NCI-H2107 (cell line): ENCODE measurements around the gene GCNT1.
"Not testable (repeated sequence)": the region's sequence is repeated elsewhere in the genome, so short reads cannot be mapped to it uniquely, and the experiment has no call there.

Experiments used
- DNase-seq: peaks from one replicate; lab custom pipeline; 2025; lab: John Stamatoyannopoulos, UW

The GCNT1 gene

DNA sequence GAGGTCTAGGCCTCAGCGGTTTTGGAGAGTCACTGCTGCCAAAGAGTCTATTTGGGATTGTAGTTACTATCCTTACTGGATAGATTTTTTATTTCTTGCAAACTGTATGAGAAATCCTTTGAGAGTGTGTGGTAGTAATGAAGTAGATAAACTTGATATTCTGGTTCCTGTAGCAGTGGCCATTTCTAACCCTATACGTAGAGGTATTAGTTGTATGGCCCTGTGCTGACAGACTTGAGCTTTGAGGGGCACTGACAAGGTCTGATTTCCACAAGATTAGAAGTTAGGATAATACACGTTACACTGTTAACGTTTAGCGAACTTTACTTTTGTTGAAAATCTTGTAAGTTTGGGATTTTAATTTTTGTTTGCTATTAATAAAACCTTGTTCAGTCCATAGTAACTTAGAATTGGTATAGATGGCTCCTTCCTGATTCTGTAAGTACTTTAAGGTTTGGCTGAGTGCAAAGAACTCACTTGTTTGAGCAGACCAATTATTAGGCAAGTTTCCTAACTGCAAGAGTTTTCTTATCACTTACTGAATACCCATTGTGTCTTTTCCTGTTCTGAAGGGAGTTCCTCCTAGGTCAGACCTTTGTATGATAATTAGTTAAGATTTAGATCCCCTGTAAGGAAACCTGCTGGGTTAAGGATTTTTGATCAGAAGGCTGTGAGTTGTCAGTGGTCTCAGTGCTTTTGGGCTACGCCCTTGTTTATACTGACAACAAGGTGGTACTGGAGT, 31.4 kb downstream of the GCNT1 start:
- no peak for DNase-seq

DNA sequence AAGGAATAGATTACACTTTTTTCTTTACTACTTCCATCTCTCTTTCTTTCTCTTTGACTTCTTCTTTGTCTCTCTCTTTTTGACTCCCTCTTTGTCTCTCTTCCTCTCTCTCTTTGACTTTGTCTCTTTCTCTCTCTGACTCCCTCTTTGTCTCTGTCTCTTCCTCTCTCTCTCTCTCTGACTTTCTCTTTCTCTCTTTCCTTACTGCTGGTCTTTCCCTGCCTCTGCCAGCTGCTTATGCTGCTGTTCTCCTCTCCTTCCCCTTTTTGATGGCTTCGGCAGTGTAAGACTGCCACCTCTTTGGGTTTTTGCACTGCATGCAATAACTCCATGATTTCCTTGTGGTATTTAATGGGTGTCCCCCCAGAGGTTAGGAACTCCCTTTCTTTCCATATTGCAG, 32.1 kb downstream of the GCNT1 start:
- DNase-seq = not testable (repeated sequence)

DNA sequence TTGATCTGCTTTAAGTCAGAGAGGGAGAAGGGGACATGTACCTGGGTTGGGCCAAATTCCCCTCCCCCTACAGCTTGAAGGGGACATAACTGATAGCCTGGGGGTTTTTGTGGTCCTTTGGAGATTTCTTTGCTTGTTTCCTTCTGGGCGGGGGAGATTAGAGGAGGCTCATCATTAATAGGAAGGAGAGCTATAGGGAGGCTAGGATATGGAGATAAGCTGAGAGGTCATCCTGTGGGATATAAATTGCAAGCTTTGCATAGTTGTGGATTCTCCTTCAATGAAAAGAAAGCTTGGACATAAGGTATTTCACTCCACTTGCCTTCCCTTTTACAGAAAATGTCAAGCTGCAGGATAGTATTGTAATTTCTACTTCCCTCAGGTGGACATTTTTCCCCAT, 34.5 kb downstream of the GCNT1 start:
- not testable (repeated sequence) for DNase-seq

DNA sequence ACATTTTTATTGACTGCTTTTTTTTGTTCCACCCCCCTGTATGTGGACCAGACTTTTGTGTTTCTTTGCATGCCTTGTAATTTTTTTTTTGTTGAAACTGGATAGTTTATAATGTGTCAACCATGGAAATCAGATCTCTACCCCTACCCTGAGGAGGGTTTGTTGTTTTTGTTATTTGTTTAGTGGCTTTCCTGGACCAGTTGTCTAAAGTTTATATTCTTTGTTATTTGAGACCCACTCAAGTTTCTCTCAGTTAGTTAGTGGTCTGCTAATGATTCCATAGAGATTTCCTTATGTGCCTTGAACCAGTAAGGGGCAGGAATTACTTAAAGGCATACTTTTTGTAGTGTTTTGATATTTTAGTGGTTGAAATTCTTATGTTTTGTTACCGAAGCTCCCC, 41.1 kb downstream of the GCNT1 start:
- DNase-seq = no peak

DNA sequence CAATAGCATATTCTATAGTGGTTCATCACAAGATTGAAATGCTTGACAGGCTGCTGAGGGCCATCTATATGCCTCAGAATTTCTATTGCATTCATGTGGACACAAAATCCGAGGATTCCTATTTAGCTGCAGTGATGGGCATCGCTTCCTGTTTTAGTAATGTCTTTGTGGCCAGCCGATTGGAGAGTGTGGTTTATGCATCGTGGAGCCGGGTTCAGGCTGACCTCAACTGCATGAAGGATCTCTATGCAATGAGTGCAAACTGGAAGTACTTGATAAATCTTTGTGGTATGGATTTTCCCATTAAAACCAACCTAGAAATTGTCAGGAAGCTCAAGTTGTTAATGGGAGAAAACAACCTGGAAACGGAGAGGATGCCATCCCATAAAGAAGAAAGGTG, 43.8 kb downstream of the GCNT1 start:
- no peak for DNase-seq

DNA sequence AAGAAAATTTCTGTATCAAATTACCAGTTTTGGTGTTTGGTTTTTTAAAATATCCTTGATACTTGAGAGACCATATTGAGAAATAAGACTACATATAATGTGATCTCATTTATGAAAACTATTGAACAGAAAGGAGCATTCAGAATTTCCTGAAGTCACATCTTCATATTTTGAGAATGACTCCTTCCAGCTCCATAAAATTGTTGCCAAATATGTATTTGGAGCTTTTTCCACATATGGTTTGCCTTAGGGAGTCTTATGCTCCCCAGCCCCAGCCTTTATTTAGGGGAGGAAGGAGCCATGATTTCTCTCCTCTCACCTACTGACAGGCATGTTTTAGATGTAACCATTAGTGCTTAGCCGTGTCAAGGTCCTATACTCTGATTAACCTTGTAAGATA, 51.1 kb downstream of the GCNT1 start:
- DNase-seq = no peak

DNA sequence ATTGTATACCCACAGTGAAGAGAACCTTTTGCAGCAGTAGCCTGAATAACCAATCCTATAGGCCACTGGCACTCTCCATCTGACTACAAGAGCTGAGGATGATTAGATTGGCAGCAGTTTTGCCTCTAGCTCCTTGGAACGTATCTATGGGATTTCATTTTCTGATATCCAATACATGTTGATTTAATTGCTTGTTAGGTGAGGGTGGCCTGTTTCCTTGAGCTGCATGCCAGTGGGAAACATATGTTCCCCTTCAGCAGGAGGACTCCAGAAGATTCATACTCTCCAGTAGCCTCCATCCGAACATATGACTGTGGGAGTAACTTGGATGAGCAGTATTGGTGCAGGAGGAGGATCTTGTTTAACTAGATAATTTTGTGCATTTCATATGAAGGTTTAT, 51.5 kb downstream of the GCNT1 start:
- DNase-seq = no peak

DNA sequence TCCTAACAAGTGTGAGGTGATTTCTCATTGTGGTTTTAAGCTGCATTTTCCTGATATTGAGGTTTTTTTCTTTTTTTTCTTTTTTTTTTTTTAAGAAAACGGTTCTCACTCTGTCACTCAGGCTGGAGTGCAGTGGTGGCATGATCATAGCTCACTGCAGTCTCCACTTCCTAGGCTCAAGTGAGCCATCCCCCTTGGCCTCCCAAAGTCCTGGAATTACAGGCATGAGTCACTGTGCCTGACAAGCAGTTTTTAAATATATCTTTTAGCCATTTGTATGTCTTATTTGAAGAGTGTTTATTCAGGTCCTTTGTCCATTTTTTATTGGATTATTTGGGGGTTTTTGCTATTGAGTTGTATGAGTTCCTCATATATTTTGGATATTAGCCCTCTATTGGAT, 53.8 kb downstream of the GCNT1 start:
- DNase-seq = no peak

DNA sequence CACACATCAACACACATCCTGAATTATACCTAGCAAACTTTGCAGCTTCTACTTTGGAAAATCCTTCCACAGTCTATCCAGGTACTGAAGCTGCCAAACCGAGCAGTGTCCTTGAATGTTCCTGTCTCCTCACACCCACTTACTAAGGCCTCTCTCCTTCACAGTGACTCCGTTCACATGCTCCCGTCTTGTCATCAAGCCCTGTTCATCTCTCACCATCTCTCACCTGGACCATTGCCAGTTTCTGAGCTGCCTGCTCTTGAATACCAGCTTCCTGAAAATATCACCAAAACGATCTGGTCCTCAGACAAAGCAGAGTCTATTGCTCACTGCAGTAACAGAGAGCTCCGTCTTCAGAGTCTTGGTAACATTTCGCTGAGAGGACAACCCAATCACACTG, 57.4 kb downstream of the GCNT1 start:
- DNase-seq = no peak

DNA sequence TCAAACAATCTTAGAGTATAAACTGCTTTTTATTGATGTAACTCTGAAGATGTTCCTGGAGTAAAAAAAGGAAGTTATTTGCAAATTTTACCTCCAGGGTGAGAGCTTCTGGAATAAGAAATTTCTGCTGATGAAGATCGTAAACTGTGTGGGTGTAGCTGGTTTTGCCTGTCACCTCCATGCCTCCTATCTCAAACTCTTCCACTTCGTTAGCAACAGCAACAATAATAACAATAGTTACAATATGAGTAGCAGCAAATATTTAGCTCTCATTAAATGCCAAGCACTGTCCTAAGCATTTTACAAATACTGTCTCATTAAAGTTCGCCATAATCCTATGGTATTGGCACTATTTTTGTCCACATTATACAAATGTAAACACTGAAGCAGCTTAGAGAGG, 57.9 kb downstream of the GCNT1 start:
- DNase-seq = no peak

DNA sequence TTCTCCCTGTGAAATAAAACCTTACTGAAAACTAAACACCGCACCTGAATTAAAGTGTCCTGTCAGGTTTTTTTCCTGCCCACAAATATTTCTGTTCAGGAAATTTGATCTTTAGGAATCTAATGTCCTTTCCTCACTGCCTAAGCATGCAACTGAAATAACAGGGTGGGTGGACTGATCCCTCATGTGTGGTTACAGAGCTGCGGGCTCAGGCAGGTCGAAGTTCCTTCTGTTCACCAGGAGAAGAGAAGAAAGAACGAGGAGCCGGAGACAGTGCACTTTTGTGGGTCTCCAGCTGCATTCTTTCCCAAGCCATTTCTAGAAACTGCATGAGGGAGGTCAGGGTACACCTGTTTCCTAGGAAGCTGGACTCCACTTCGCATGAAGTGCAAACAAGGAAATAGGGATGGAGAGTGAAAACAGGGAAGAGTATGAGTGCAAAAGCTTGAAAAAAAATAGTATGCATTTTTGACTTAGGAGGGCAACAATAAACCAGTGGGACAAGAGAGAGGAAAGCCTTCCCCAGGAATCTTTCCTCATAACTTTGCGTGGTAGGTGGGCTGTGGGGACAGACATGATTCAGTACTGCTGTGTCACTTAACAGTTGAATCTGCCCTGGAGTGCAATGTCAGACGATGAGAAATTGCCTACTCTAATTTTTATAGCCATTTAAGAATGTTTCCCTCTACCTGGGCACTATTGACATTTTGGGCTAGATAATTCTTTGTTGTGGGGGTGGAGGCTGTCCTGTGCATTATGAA, 60.3 kb downstream of the GCNT1 start:
- no peak for DNase-seq

DNA sequence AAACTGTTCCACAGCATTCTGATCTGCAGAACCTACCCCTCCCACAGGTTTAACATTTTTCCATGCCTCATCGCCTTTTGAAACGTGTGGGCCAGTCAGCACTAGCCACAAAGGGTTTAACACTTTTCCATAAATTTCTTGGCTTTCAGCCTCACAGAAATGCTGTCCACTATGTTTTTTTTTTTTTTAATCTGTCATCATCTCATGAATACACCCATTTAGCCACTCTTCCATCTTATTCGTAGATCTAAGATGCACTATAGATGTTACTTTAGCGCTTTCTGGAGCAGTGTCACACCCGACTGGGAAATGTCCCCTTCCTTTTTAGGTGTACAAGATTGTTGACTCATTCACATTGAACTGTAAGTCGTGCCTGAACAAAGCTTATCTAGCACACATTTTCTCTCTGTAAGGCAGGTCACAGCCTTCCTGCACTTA, 62.3 kb downstream of the GCNT1 start:
- no peak for DNase-seq

DNA sequence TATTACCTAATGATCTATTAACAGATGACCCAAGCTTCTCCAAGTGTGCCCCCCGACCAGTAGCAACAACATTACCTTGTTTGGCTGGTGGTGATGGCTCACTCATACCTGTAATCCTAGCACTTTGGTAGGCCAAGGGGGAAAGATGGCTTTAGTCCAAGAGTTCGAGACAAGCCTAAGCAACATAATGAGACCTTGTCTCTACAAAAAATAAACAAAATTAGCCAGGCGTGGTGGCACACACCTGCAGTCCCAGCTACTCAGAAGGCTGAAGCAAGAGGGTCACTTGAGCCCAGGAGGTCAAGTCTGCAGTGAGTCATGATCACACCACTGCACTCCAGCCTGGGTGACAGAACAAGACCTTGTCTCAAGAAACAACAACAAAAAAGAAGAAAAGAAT, 62.9 kb downstream of the GCNT1 start:
- no peak for DNase-seq

DNA sequence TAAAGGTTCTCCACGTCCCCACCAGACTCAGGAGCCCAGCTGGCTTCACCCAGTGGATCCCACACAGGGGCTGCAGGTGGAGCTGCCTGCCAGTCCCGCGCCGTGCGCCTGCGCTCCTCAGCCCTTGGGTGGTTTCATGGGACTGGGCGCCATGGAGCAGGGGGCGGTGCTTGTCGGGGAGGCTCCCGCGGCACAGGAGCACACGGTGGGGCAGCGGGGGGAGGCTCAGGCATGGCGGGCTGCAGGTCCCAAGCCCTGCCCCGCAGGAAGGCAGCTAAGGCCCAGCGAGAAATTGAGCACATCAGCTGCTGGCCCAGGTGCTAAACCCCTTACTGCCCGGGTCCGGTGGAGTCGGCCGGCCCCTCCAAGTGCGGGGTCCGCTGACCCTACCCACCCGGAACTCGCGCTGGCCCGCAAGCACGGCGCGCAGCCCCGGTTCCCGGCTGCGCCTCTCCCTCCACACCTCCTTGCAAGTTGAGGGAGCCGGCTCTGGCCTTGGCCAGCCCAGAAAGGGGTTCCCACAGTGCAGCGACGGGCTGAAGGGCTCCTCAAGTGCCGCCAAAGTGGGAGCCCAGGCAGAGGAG, 64.7 kb downstream of the GCNT1 start:
- DNase-seq = not testable (repeated sequence)

DNA sequence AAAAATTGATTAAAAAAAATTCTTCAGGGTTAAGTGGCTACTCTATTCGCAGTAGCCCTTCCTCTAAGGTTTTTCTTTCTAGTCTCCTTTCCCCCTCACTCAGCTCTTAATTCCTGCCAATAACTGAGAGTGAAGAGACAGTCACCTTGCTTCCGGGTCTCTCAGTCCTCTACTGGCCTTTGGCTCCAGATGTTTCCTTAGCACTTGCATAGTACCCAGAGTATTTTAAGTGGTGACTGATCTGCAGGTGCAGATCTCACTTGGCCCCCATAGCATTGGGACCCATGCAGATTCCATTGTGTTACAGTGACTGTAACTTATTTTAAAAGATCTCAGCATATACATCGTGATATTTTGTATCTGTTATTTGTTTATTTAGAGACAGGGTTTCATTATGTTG, 66.2 kb downstream of the GCNT1 start:
- no peak for DNase-seq

DNA sequence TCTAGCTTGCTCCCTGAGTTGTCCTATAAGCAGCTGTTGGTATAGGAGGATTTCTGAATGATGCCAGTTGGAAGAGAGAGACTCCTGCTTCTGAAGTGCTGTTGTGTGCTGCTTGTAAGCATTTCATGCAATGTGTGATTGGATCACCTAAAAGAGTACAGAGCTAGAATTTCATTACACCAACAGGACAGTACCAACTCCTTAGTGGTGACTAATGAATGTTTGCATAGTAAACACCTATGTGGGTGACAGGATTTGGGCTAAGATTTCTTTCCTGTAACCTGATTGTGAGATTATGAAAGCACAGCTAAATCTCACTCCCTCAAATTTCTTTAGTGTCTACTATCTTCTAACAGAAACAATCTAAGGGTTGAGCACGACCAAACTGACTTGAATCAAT, 67.0 kb downstream of the GCNT1 start:
- no peak for DNase-seq

DNA sequence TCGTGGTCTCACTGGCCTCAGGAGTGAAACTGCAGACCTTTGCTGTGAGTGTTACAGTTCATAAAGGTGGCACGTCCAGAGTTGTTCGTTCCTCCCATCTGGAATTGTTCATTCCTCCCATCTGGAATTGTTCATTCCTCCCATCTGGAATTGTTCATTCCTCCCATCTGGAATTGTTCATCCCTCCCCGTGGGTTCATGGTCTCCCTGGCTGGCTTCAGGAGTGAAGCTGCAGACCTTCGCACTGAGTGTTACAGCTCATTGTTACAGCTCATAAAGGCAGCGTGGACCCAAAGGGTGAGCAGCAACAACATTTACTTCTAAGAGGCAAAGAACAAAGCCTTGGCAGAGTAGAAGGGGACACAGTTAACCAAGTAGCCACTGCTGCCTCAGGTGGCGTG, 69.1 kb downstream of the GCNT1 start:
- DNase-seq = no peak

DNA sequence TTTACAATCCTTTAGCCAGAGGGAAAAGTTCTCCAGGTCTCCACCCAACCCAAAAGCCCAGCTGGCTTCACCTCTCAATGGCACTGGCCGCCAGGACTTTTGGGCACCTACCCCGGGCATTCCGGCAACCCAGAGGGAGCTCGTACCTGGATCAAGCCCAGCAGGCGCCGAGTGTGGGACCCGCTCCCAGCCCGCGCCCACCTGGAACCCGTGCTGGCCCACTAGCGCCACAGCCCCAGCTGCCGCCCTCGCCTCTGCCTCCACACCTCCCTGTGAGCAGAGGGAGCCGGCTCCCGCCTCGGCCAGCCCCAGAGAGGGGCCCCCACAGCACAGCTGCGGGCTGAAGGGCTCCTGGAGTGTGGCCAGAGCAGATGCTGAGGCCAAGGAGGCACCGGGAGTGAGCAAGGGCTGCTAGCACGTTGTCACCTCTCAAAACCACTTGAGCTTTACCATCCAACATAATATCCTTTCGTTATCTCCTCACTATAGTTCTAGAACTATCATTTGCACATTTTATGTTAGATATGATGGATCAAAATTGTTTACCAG, 69.7 kb downstream of the GCNT1 start:
- DNase-seq = no peak

DNA sequence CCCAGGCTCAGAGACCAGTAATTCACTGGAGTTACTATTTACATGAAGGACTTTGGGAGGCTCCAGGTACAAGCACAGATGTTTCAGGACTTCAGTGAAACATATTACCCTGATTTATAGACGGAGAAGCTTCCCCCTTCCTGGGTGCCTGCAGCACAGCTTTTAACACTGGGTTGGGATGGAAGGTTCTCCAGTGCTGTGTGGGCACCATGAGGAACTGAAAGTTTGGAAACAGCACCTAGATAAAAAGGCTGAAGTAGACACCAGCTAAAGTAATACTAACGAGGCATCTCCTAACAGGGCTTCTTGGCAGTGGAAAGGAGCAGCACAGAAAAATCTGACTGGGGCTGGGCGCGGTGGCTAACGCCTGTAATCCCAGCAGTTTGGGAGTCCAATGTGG, 70.7 kb downstream of the GCNT1 start:
- no peak for DNase-seq

DNA sequence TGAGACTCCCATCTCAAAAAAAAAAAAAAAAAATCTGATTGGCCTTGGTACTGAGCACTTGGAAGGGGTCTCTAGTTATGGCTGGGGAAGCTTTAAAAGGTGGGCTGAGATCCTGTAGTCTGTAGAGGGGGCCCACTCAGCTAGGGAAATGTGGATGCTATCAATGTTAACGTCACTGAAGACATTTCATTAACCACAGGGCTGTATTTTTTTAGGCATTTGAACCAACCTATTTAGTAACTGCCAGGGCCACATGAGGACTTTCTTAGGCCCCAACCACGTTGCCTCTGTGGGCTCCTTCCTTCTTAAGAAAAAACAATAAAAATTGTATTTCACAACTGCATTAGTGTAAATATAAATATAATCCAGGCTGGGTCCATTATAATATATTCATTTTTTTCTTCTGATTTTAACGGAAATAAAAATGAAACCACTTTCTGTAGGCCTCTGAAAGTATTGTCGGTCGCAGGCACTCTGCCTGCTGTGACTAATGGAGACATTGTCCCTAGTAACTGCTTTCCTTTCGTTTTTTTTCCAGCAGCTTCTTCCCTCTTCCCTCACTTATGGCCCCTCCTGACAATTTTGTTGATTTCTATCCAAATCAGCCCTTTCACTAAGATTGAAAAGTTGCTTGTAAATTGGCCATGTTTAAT, 71.6 kb downstream of the GCNT1 start:
- DNase-seq = no peak

DNA sequence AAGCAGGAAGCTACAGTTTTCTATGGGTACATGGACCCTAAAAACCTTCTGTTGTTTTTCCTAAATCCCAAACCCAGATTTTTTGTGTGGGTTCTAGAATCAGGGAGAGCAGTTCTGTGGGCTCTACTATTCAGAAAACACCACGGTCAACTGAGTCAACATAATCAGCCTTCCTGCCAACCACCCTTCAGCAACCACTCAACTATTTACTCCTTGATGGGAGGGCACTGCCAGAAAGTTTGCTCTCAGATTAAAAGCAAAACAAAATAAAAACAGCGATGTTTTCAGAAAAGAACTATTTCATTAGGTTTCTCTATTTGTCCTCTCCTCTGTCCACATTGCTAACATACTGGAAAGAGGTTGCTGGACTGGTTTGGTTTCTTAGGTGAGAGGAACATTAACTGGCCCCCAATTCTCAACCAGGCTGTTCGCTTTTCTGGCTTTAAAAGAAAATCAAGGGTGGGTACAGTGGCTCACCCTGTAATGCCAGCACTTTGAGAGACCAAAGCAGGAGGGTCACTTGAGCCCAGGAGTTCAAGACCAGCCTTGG, 72.3 kb downstream of the GCNT1 start:
- no peak for DNase-seq

DNA sequence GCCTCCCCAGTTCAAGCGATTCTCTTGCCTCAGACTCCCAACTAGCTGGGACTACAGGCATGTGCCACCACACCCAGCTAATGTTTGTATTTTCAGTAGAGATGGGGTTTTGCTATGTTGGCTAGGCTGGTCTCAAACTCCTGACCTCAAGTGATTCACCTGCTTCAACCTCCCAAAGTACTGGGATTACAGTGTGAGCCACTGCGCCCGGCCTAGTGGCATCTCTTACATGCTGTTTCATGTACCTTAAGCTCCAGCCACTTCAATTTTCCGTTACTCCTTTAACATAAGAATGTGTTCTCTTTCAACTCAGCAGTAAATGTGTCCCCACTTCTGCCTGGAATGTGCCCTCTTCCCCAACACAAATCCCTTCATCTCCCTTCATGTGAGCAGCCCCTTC, 73.9 kb downstream of the GCNT1 start:
- not testable (repeated sequence) for DNase-seq
